ENCODE measurements around the gene MORC3.
"Not testable (repeated sequence)": the region's sequence is repeated elsewhere in the genome, so short reads cannot be mapped to it uniquely, and the experiment has no call there.

The MORC3 gene, protein sequence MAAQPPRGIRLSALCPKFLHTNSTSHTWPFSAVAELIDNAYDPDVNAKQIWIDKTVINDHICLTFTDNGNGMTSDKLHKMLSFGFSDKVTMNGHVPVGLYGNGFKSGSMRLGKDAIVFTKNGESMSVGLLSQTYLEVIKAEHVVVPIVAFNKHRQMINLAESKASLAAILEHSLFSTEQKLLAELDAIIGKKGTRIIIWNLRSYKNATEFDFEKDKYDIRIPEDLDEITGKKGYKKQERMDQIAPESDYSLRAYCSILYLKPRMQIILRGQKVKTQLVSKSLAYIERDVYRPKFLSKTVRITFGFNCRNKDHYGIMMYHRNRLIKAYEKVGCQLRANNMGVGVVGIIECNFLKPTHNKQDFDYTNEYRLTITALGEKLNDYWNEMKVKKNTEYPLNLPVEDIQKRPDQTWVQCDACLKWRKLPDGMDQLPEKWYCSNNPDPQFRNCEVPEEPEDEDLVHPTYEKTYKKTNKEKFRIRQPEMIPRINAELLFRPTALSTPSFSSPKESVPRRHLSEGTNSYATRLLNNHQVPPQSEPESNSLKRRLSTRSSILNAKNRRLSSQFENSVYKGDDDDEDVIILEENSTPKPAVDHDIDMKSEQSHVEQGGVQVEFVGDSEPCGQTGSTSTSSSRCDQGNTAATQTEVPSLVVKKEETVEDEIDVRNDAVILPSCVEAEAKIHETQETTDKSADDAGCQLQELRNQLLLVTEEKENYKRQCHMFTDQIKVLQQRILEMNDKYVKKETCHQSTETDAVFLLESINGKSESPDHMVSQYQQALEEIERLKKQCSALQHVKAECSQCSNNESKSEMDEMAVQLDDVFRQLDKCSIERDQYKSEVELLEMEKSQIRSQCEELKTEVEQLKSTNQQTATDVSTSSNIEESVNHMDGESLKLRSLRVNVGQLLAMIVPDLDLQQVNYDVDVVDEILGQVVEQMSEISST

DNA sequence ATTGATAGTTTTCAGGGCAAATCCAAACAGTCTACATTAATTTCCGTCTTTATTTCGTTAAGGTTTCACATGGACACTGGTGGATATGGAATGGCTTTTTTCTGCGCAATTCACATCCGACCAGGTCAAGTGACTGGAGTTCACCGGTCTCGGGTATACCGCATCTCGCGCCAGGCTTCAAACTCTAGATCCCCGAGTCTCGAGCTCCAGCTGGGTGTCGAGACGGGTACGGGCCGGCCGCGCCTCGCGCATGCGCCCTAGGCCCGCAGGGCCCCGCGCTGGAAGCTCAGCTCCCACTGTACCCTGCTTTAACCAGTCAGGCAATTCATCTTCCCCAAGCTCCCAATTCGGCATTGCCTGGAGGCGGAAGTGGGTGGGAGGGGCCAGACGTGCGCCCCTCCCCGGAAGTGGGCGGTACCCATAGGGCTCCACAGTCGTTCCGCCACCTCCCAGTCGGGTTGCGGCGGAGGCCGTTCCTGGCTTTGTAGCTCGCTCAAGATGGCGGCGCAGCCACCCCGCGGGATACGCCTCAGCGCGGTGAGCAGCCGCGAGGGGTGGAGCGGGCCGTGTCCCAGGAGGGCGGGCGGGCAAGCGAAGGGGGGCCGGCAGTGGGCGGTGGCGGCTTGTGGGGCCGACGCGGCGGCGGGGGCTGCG is at the start of gene MORC3:
Gene MORC3, plus strand, starts transcription at position 431 of the 654 bp plus-strand sequence. Its CDS starts 68 bp downstream, at position 499.
- DNase-seq = peak; percentile 99

DNA sequence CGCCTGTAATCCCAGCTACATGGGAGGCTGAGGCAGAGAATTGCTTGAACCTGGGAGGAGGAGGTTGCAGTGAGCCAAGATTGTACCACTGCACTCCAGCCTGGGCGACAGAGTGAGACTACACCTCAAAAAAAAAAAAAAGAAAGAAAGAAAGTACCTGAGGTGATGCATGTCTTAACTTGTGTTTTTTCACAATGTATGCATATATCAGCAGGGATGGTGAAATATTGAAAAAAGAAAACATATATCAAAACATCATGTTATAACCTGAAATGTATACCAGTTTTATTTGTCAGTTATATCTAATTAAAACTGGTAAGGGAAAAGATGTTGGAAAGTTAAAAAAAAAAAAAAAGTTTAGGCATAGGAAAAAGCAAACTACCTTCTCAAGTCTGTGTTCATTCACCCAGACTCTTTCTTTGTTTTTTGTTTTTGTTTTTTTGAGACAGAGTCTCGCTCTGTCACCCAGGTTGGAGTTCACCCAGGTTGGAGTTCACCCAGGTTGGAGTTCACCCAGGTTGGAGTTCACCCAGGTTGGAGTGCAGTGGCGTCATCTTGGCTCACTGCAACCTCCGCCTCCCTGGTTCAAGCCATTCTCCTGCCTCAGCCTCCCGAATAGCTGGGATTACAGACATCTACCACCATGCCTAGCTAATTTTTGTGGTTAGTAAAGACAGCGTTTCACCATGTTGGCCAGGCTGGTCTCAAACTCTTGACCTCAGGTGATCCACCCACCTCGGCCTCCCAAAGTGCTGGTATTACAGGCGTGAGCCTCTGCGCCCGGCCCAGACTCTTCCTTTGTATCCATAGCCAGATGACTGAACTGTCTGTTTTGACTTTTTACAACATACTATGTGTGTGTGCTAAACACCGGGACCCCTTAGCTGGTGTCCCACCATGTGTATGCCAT is 49.0 kb upstream of the MORC3 start:
- DNase-seq = not testable (repeated sequence)

DNA sequence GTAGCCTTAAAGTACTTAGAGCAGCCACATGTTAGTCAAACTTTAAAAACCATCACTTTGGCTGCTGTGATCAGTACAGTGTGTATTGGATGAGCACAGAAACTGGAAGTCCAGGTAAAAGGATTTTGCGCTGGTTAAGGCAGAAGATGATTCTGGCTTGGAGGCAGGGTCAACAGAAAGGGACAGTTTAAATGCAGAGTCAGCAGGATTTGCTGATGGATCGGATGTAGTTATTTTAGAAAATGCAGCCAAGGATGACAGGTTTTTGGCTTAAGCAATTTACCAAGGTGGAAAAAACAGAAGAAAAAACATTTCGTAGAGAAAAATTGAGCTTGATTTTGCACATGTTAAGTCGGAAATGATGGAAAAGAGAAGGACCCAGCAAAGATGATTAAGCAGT is 45.9 kb upstream of the MORC3 start:
- DNase-seq = no peak

DNA sequence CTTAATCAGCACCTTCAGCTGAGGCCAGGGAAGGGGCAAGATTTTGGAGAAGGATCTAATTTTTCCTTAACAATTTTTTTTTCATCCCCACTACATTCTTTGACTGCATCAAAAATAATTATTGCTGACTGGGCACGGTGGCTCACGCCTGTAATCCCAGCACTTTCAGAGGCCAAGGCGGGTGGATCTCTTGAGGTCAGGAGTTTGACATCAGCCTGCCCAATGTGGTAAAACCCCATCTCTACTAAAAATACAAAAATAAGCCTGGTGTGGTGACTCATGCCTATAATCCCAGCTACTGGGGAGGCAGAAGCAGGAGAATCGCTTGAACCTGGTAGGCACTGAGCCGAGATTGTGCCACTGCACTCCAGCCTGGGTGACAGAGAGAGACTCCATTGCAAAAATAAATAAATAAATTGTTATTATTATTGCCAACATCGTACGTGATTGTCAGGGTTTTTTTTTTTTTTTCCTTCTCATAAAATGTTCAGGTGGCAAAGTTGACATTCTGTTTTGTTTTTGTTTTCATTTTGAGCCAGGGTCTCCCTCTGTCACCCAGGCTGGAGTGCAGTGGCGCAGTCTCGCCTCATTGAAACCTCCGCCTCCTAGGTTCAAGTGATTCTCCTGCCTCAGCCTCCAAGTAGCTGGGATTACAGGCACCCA is 37.3 kb upstream of the MORC3 start:
- no peak for DNase-seq

DNA sequence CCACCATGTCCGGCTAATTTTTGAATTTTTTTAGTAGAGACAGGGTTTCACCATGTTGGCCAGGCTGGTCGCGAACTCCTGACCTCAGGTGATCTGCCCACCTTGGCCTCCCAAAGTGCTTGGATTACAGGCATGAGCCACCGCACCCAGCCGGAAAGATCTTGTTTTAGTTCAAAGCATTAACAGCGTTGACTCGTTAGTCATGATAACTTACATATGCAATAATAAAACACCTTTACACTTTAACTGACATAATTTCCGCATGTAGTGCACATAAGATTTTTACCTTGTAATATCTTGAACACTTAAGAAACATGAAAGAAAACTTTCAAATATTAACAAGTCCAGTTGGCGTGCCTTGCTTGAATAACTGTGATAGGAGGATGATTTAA is 36.8 kb upstream of the MORC3 start:
- not testable (repeated sequence) for DNase-seq

DNA sequence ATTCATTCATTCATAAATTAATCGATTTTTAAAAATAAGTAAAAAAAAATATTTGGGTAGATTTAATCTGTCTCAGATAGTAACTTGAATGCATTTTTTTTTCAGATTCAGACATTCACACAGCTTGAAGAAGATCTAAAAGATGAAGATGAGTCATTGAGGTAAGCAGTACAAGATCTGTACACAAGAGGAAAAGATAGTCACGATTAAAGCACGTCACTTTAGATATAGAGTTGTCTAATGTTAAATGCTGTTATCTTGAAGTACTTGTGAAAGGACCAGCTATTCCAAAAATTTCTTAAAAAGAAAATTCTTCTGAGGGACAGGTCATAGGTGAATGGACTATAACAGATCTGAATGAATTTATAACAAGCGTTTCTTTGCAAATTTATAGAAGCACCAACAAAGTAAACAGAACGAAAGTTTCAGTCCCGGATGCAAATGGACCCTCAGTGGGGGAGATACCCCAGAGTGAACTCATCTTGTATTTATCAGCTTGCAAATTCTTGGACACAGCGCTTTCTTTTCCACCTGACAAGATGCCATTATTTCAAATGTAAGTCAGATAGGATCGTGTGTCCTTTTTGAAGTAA is 31.2 kb upstream of the MORC3 start:
- no peak for DNase-seq

DNA sequence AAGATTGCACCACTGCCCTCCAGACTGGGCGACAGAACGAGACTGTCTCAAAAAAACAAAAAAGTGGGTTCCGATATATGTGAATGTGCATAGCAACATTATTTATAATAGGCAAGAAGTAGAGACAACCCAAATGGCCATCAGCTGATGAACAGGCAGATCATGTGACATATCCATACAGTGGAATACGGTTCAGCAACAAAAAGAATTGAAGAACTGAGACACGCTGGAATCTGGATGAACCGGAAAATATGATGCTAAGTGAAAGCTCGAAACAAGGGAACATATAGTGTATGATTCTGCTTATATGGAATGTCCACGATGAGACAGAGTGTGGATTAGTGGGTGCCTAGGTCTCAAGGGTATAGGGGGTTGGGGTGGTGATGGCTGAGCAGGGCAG is 28.5 kb upstream of the MORC3 start:
- DNase-seq = no peak

DNA sequence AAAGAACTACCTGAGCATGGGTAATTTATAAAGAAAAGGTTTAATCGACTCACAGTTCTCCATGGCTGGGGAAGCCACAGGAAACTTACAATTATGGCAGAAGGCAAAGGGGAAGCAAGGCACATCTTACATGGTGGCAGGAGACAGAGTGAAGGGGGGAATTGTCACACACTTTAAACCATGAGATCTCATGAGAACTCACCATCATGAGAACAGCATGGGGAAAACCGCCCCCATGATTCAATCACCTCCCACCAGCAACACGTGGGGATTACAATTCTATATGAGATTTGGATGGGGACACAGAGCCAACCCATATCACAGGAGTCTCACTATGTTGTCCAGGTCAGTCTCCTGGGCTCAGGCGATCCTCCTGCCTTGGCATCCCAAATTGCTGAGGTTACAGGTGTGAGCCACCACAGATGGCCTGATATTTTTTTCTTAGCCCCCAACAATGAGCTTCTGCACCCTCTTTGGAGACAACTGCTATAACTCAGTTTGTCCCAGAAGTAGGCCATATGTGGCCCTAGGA is 22.5 kb upstream of the MORC3 start:
- no peak for DNase-seq

DNA sequence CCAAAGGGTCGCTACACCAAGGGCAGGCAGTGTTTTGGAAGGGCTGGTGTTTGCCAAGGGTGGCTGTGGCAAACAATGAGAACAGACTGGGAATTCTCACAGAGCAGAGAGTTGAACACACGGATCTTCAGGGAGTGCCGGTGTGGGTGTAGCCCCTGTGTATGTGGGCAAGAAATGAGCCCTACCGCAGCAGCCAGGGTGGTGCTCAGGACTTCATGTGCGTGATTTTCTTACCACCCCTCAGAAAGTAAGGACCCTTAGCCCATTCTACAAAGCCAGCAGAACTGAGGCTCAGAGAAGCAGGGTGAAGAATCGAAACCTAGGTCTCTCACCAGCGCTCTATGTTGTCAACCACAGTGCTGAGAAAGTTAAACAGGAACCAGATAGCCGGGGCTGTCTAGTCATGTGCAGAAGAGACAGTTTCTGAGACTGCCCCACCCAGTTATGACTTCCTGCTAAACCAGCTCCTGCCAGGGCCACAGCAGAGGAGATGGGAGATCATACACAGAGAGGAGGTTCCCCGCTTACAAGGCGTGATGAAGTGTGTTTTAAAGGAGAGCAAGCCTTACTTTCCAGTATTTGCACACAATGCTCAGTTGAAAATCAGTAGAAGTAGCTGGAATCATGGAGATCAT is 21.9 kb upstream of the MORC3 start:
- DNase-seq = no peak

DNA sequence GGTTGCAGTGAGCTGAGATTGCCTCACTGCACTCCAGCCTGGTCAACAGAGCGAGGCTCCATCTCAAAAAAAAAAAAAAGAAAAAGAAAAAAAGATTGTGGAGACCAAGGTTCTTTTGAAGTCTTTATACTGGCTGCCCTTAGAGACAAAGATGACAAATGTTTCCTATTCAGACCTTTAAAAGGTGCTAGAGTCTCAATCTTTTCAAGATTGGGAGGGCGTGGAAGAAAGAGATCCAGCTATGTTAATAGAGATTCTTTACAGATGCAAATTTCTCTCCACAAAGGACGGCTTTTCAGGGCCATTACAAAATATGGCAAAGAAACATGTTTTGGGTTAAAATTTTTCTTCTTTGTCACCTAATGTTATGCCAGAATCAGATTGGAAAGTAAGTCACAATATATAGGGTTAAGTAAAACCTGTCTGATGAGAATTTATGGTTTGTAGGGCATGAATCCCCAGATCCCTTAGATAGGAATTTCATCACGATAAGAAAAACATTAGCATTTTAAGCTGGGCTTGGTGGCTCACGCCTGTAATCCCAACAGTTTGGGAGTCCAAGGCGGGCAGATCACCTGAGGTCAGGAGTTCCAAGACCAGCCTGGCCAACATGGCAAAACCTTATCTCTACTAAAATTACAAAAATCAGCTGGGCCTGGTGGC is 13.0 kb upstream of the MORC3 start:
- DNase-seq = no peak

DNA sequence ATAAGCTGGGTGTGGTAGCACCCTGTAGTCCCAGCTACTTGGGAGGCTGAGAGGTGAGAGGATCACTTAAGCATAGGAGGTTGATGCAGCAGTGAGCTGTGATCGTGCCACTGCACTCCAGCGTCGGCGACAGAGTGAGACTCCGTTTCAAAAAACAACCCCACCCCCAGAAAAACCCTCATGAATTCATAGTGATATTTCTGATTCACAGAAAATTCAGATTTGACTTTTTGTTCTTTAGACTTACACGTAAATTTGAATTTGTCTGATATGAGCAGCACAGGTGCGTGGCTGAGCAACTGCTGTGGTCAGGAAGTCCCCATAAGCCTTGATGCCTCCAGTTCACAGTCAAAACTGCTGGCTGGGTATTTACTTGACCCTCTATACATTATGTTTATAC is 10.0 kb upstream of the MORC3 start:
- DNase-seq = no peak

DNA sequence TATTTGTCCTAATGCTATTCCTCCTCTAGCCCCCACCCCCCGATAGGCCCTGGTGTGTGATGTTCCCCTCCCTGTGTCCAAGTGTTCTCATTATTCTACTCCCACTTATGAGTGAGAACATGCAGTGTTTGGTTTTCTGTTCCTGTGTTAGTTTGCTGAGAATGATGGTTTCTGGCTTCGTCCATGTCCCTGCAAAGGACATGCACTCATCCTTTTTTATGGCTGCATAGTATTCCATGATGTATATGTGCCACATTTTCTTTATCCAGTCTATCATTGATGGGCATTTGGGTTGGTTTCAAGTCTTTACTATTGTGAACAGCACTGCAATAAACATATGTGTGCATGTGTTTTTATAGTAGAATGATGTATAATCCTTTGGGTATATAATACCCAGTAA is 6.6 kb upstream of the MORC3 start:
- not testable (repeated sequence) for DNase-seq

DNA sequence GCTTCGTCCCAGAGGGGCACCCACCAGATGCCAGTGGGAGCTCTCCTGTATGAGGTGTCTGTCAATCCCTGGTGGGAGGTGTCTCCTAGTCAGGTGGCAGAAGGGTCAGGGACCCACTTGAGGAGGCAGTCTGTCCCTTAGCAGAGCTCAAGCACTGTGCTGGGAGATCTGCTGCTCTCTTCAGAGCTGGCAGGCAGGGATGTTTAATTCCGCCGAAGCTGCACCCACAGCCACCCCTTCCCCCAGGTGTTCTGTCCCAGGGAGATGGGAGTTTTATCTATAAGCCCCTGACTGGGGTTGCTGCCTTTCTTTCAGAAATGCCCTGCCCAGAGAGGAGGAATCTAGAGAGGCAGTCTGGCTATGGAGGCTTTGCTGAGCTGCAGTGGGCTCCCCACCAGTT is 4.0 kb upstream of the MORC3 start:
- not testable (repeated sequence) for DNase-seq

DNA sequence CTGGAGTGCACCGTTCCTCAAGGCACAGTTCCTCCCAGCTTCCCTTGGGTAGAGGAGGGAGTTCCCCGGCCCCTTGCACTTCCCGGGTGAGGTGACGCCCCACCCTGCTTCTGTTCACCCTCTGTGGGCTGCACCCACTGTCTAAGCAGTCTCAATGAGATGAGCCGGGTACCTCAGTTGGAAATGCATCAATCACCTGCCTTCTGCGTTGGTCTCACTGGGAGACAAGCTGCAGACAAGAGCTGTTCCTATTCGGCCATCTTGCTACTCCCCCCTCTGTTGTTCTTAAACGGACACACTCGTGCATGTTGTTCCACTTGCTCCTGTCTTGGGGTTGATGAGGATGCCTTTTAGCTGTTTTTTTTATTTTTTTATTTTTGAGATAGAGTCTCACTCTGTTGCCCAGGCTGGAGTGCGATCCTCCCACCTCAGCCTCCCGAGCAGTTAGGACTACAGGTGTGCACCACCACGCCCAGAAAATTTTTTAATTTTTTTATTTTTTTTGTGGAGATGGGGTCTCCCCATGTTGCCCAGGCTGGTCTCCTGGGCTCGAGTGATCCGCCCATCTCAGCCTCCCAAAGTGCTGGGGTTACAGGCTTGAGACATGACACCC is 3.0 kb upstream of the MORC3 start:
- no peak for DNase-seq

DNA sequence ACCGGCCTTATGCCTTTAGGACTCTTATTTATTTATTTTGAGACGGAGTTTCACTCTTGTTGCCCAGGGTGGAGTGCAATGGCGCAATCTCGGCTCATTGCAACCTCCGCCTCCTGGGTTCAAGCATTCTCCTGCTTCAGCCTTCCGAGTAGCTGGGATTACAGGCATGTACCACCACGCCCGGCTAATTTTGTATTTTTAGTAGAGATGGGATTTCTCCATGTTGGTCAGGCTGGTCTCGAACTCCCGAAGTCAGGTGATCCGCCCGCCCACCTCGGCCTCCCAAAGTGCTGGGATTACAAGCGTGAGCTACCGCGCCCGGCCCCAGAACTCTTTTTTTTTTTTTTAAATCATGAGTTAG is 611 bp upstream of the MORC3 start:
- not testable (repeated sequence) for DNase-seq

DNA sequence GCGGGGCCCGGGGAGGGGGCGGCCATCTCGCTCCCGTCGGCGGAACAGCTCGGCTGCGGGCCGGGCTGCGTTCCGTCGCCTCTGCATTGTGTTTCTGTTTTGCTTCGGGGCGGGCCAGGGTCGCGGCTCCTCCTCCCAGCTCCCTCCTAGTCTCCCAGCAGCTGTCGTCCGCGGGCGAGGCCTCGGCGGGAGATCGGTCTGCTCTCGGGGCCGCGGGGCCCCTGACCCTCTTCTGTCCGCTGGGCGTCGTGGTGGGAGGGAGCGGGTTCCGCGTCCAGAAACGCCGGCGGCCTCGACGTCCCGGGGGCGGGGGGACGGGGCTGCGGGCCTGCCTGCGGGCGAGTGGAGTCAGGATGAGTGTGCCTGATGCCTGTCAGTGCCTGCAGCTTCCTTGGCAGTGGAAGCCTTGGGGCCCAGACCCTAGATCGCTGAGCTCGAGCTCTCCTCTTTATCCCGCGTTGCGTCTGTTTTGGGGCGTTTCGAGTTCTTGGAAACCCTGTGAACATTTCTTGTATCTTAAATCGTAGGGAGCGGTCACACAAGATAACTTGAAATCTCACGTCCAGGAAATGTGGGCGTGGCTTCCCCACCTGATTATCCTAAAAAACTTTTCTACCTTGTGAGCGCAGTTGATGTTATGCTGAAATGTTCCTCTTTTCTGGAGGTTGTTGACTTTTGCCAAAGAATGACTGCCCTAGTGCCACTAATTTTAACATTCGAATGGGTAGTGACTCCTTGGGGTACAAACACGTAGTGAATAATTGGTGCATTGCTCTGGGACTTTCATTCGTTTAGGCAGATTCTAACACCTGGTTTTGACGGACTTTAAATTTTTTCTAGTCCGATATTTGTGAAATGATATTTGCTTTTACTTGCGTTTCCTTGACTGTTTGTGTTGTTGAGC is 676 bp downstream of the MORC3 start:
- peak; percentile 74 for DNase-seq

DNA sequence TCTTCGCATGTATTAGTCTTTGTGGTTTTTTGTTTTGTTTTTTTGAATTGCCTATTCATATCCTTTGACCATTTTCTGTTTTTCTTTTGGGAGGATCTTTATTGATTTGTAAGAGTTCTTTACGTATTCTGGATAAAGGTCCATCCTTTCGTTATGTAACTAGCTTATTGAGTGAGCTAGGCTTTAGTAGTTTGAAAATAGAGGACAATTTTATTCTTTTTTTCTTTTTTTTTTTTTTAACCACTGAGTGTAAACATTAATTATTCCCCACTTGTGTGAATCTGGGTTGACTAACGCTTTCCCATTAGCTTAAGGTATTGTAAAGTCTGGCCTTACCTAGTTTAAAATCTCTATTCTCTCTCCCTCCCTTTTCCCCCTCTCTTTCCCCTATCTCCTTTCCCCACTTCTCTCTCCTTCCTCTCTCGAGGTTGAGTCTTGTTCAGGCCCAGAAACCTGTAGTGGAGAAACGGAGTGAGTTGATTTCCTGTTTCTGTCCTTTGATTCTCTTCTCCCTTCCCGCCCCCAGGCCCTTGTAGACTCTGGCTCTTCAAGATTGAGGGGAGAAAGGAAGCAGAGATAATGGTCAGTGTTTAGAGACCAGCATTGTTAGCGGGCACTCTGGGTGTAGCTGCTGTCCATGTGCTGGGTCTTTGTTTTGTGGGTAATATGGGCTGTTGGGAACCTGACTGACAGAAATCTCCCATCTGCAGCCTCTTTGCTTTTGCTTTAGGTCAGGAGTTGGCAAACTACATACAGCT is 1.5 kb downstream of the MORC3 start:
- DNase-seq = peak; percentile 42

DNA sequence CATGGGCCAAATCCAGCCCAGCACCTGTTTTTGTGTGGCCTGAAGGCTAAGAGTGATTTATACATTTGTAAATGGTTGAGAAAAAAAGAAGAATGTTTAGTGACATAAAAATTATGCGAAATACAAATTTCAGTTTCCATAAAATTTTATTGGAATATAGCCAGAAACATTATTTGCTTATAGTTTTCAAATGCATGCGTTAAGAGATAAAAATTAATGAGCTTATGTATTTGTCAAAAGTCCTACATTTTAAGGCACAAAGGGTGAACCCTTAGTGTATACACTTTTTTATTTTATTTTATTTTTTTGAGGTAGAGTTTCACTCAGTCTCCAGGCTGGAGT is 2.1 kb downstream of the MORC3 start:
- no peak for DNase-seq
